ENCODE results near the gene GPR153. TPM values are rescaled to one million over a fixed set of nuclear protein-coding genes. Genes with fewer than 3 reads are reported as not detected.
A peak's percentile ranks its signal among the peaks of the same experiment; 100 is the strongest.

GPR153 gene
- total RNA-seq, 1 donor from 2014 or later = 1.5 TPM

GRCh38 chr1:6241107-6241886, 19.6 kb downstream of the GPR153 start:
- Mint-ChIP-seq H3K36me3 (ENCODE audit: low read depth) (no peaks in the 10 kb centered on the region), H3K9me3 (no peaks in the 10 kb centered on the region), H3K27ac (no peak overlapping the region), H3K27me3 (ENCODE audit: low read depth) (peaks cover 50% of the 10 kb centered on the region), H3K4me3 (ENCODE audit: low read depth) (no peak overlapping the region), H3K4me1 (ENCODE audit: low read depth) (peaks cover 3% of the 10 kb centered on the region)
- intact Hi-C loops (cut with micrococcal nuclease) = no loop called here
- DNase-seq (ENCODE audit: low spot score) = no peak

DNA sequence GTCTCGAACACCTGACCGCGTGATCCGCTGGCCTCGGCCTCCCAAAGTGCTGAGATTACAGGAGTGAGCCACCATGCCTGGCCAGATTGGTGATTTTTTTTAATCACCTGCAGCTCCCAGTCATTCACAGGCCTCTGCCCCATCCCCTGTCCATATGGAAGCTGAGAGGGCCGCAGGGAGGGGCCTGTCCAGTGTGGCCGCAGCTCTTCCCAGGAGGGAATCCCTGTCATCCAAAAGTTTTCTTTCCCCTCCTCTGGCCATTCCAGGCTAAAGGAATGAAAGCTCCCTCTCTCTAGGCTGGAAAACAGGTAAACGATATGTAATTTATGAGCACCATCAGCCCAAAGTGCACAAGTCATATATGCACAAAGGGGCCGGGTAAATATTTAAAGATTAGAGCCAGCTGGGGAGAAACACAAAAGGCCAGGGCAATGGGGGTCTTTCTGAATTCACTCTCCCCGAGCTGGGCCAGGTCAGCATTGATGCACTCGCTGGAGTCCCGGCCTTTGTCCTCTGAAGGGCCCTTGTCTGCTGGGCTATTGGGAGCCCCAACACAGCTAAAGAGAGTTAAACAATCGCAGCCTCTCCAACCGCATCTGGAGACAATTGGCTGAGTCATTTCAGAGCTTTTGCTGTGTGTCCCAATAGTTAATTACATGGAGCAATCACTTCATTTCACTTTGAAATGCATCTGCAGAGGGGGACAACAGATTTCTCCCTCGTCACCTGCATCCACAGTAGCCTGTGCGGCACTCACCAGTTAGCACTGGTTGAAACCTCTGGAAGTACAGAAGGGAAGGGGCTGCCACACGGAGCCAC, 20.7 kb downstream of the GPR153 start:
- Mint-ChIP-seq H3K4me1 (ENCODE audit: low read depth) (peaks cover 3% of the 10 kb centered on the region), H3K27me3 (ENCODE audit: low read depth) (peaks cover 49% of the 10 kb centered on the region), H3K9me3 (no peaks in the 10 kb centered on the region), H3K27ac (no peak overlapping the region), H3K4me3 (ENCODE audit: low read depth) (no peak overlapping the region), H3K36me3 (ENCODE audit: low read depth) (no peaks in the 10 kb centered on the region)
- intact Hi-C loops (cut with micrococcal nuclease) = loop anchor here (5.0 kb wide), 1 partner anchor 43 kb away; the partner anchor contains the start of gene RPL22
- DNase-seq (ENCODE audit: low spot score) = no peak

DNA sequence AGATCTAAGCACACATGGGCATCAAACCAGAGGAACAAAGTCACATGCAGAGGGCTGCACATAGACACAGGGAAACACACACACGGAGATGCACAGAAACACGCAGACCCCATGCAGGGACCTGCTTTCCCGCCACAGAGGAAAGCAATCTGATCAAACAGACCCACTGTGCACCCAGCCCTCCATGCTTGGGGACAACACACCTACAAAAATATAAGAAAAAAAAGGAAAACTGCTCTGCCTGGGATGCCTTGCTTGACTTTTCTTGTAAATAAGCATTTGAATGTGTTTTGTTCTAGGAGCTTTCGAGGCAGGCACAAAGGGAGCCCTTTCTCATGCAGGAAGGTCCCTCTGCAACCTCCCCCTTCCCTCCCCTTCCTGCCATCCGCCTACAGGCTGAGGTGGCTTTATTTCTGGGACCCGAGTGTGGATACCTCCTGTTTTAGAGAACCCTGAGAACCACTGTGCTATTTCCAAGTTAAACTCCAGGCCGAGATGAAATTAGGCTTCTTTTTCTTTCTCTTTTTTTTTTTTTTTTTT, 21.6 kb downstream of the GPR153 start:
- peaks cover 44% of the 10 kb centered on the region for H3K27me3 Mint-ChIP-seq (ENCODE audit: low read depth)
- no peak for DNase-seq (ENCODE audit: low spot score)
- no peaks in the 10 kb centered on the region for H3K9me3 Mint-ChIP-seq
- H3K27ac Mint-ChIP-seq = no peak overlapping the region
- H3K4me3 Mint-ChIP-seq (ENCODE audit: low read depth) = no peak overlapping the region
- intact Hi-C loops (cut with micrococcal nuclease) = loop anchor here (5.0 kb wide), 1 partner anchor 42 kb away; the partner anchor contains the start of gene RPL22
- peaks cover 7% of the 10 kb centered on the region for H3K4me1 Mint-ChIP-seq (ENCODE audit: low read depth)
- H3K36me3 Mint-ChIP-seq (ENCODE audit: low read depth) = peaks cover under 1% of the 10 kb centered on the region

GRCh38 chr1:6237093-6237492, 23.8 kb downstream of the GPR153 start:
- peak overlapping the region; percentile 39 for H3K4me3 Mint-ChIP-seq (ENCODE audit: low read depth)
- peaks cover 29% of the 10 kb centered on the region for H3K27me3 Mint-ChIP-seq (ENCODE audit: low read depth)
- H3K9me3 Mint-ChIP-seq = no peaks in the 10 kb centered on the region
- H3K27ac Mint-ChIP-seq = no peak overlapping the region
- no peak for DNase-seq (ENCODE audit: low spot score)
- peaks cover 18% of the 10 kb centered on the region for H3K36me3 Mint-ChIP-seq (ENCODE audit: low read depth)
- intact Hi-C loops (cut with micrococcal nuclease) = loop anchor here (5.0 kb wide), 1 partner anchor 40 kb away; the partner anchor contains the start of gene RPL22
- H3K4me1 Mint-ChIP-seq (ENCODE audit: low read depth) = peaks cover 12% of the 10 kb centered on the region

DNA sequence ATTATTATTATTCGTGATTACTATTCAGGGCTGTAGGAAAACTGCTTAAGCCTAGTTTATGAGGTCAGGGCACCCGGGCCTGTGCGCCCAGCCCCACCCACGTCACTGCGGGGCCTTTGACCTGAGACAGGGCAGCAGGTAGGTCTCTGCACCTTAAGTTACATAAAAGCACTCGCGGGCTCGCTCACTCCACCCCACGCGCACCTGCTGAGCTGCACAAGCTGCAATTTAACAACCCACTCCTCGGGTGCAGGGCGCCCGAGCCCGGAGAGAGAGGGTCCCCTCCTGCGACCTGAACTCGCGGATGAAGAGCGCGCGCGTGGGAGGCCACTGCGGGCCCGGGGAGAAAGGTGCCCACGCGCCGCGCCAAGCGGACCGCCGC, 25.6 kb downstream of the GPR153 start:
- intact Hi-C loops (cut with micrococcal nuclease) = loop anchor here (2.0 to 5.0 kb wide), 2 partner anchors 28 to 38 kb away; partner anchors contain the start of genes RNF207 and RPL22
- Mint-ChIP-seq H3K27ac (peak overlapping the region; percentile 60), H3K36me3 (ENCODE audit: low read depth) (peaks cover 31% of the 10 kb centered on the region), H3K4me1 (ENCODE audit: low read depth) (peaks cover 9% of the 10 kb centered on the region), H3K4me3 (ENCODE audit: low read depth) (peak overlapping the region; percentile 89), H3K27me3 (ENCODE audit: low read depth) (peaks cover 15% of the 10 kb centered on the region), H3K9me3 (no peaks in the 10 kb centered on the region)
- DNase-seq (ENCODE audit: low spot score) = no peak

DNA sequence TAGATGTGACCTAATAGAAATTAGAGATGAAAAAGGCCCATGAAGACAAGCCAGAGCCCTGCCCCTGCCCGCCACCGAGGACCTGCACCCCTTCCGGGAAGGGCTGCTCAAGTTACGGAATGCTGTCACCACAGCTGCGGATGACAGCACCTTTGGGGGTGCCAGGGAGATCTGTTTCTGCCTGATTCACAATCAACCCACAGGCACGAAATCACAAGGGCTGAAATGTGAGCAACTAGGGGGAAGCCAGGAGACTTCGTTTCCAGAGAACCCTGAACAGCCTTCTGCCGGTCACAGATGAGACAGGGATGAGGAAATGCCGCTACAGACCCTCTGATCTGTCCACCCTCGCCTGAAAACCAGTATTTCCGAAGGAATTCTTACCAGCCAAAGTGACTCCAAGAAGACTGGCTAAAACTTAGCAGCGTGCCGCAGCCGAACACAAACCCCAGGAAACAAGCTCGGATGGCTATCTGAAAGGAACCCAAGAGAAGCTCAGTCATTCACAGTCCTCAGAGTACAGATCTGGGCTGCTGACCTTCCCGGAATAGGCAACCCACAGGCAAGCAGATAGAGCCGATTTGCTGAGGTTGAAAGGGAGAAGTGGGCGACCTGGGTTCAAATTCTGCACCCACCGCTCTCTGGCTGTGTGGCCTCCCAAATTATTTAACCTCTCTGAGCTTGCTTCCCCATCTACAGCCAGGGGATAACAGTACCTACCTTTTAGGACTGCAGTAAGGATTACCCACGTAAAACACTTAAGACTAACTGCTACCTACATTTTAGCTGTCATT, 26.2 kb downstream of the GPR153 start:
- intact Hi-C loops (cut with micrococcal nuclease) = loop anchor here (2.0 to 5.0 kb wide), 2 partner anchors 28 to 37 kb away; partner anchors contain the start of genes RNF207 and RPL22
- Mint-ChIP-seq H3K4me3 (ENCODE audit: low read depth) (peak overlapping the region; percentile 89), H3K4me1 (ENCODE audit: low read depth) (peaks cover 9% of the 10 kb centered on the region), H3K9me3 (no peaks in the 10 kb centered on the region), H3K27ac (peak overlapping the region; percentile 60), H3K36me3 (ENCODE audit: low read depth) (peaks cover 33% of the 10 kb centered on the region), H3K27me3 (ENCODE audit: low read depth) (peaks cover 11% of the 10 kb centered on the region)
- DNase-seq (ENCODE audit: low spot score) = no peak

GRCh38 chr1:6233376-6233775, 27.5 kb downstream of the GPR153 start:
- intact Hi-C loops (cut with micrococcal nuclease) = no loop called here
- Mint-ChIP-seq H3K27ac (no peak overlapping the region), H3K9me3 (no peaks in the 10 kb centered on the region), H3K36me3 (ENCODE audit: low read depth) (peaks cover 35% of the 10 kb centered on the region), H3K4me3 (ENCODE audit: low read depth) (peak overlapping the region; percentile 89), H3K27me3 (ENCODE audit: low read depth) (no peaks in the 10 kb centered on the region), H3K4me1 (ENCODE audit: low read depth) (peaks cover 9% of the 10 kb centered on the region)
- no peak for DNase-seq (ENCODE audit: low spot score)

GRCh38 chr1:6225651-6226050, 35.2 kb downstream of the GPR153 start:
- Mint-ChIP-seq H3K27ac (no peak overlapping the region), H3K4me3 (ENCODE audit: low read depth) (no peak overlapping the region), H3K9me3 (no peaks in the 10 kb centered on the region), H3K4me1 (ENCODE audit: low read depth) (no peaks in the 10 kb centered on the region), H3K36me3 (ENCODE audit: low read depth) (peaks cover 54% of the 10 kb centered on the region), H3K27me3 (ENCODE audit: low read depth) (no peaks in the 10 kb centered on the region)
- DNase-seq (ENCODE audit: low spot score) = no peak
- intact Hi-C loops (cut with micrococcal nuclease) = no loop called here

DNA sequence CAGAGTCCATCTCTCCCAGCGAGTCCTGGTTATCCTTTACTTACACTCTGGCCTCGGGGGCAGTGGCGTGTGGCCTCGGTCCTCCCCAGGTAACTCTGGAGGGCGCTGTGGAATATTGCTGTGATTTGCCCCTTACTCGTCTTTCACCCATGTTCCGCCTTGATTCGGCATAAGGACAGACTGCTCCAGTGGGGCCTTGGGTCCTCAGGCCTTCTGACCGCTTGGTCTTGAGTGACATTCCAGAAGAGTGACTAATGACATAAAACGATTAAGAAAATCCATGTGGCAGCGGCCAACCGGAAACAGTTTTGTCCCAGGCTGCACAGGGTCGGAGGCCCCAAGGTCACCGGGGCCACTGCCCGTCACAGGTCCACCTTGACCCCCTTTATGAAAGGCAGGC, 36.2 kb downstream of the GPR153 start:
- Mint-ChIP-seq H3K27ac (no peak overlapping the region), H3K36me3 (ENCODE audit: low read depth) (peaks cover 58% of the 10 kb centered on the region)

DNA sequence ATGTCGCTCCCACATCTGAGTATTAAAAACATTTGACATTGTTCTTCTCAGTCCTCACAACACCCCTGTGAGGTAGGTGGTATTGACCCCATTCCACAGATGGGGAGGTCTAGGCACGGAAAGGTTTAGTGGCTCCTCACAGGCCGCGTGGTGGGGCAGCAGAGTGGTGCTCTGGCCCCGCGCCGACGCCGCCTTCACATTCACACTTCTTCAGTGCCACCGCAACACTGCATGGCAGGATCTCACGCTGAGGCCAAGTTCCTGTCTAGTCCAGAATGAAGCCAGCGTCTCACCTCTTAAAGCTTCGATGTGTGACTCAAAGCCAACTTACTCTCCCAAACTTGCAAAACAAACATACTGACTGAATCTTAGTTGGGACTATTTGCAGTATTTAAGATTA, 37.3 kb downstream of the GPR153 start:
- DNase-seq (ENCODE audit: low spot score) = no peak
- H3K27me3 Mint-ChIP-seq (ENCODE audit: low read depth) = no peaks in the 10 kb centered on the region
- H3K9me3 Mint-ChIP-seq = no peaks in the 10 kb centered on the region
- no peaks in the 10 kb centered on the region for H3K4me1 Mint-ChIP-seq (ENCODE audit: low read depth)
- intact Hi-C loops (cut with micrococcal nuclease) = no loop called here
- H3K4me3 Mint-ChIP-seq (ENCODE audit: low read depth) = no peak overlapping the region
- no peak overlapping the region for H3K27ac Mint-ChIP-seq
- peaks cover 56% of the 10 kb centered on the region for H3K36me3 Mint-ChIP-seq (ENCODE audit: low read depth)

More for the DNA sequence above, 36.2 kb downstream of the GPR153 start:
- Mint-ChIP-seq H3K4me3 (ENCODE audit: low read depth) (no peak overlapping the region), H3K27me3 (ENCODE audit: low read depth) (no peaks in the 10 kb centered on the region), H3K9me3 (no peaks in the 10 kb centered on the region), H3K4me1 (ENCODE audit: low read depth) (no peaks in the 10 kb centered on the region)
- DNase-seq (ENCODE audit: low spot score) = no peak
- intact Hi-C loops (cut with micrococcal nuclease) = no loop called here

DNA sequence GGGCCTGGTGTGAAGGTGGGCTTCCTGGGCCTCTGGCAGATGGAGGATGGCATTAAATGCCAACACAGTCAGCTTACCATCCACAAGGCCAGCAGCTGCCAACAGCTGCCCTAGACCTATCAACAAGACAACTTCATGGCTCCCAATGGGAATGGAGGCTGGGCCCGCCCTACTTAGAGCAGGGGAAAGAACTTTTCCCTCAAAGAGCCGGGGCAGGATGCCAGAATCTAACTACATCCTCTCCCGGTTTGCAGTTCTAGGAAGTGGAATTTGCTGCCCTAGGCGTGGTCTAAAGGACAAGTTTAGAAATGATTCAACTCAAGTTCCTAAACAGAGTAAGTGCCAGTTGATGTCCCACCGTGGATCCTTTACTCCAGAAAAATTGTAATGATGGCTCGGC, 38.3 kb downstream of the GPR153 start:
- Mint-ChIP-seq H3K27me3 (ENCODE audit: low read depth) (no peaks in the 10 kb centered on the region), H3K4me1 (ENCODE audit: low read depth) (no peaks in the 10 kb centered on the region), H3K9me3 (no peaks in the 10 kb centered on the region), H3K4me3 (ENCODE audit: low read depth) (no peak overlapping the region), H3K27ac (no peak overlapping the region), H3K36me3 (ENCODE audit: low read depth) (peaks cover 53% of the 10 kb centered on the region)
- intact Hi-C loops (cut with micrococcal nuclease) = no loop called here
- no peak for DNase-seq (ENCODE audit: low spot score)

- no peak overlapping the region for H3K4me3 Mint-ChIP-seq (ENCODE audit: low read depth)
- intact Hi-C loops (cut with micrococcal nuclease) = no loop called here
- H3K27ac Mint-ChIP-seq = no peak overlapping the region
- H3K9me3 Mint-ChIP-seq = no peaks in the 10 kb centered on the region
- H3K36me3 Mint-ChIP-seq (ENCODE audit: low read depth) = peaks cover 50% of the 10 kb centered on the region
- no peaks in the 10 kb centered on the region for H3K4me1 Mint-ChIP-seq (ENCODE audit: low read depth)
- H3K27me3 Mint-ChIP-seq (ENCODE audit: low read depth) = no peaks in the 10 kb centered on the region
- no peak for DNase-seq (ENCODE audit: low spot score)
Observed at GRCh38 chr1:6221210-6221784, 39.6 kb downstream of the GPR153 start.
